ENCODE measurements around the gene GSS.
A peak's percentile ranks its signal among the peaks of the same experiment; 100 is the strongest.
"Not testable (repeated sequence)": the region's sequence is repeated elsewhere in the genome, so short reads cannot be mapped to it uniquely, and the experiment has no call there.

Gene GSS

DNA sequence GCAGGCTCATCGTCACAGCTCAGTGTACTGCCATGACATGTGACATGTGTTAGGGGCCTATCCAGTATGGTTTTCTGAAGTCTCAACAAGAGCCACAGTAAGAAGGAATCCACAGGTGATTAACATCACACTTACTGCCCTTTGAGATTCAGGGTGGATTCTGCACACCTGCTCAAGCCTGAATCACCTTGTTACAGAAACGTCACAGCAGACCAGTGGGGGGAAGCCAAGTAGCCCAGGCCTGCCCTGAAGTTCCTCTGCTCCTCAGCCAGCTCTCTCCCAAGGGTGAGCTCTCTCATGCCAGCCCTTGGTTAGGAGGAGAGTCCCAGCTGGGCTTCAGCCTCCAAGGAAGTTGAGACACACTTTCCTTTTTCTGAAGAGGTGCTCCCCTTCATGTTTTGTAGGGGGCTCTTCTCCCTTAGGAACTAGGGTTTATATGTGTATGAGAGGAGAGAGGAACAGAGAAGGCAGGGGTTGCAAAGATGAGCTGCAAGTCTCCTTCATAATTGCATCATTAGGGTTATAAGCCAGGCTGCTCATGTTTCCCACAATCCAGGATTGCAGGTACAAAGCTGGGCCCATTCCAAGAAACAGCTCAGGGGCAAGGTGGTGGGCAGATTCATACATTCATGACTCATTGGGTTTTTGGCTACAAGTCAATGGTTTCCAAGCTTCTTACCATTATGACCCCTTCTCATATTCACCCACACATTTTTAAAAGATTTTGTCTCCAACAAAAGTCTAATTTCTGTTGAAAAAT lies 11.6 kb downstream of the GSS start:
- no peak for DNase-seq

DNA sequence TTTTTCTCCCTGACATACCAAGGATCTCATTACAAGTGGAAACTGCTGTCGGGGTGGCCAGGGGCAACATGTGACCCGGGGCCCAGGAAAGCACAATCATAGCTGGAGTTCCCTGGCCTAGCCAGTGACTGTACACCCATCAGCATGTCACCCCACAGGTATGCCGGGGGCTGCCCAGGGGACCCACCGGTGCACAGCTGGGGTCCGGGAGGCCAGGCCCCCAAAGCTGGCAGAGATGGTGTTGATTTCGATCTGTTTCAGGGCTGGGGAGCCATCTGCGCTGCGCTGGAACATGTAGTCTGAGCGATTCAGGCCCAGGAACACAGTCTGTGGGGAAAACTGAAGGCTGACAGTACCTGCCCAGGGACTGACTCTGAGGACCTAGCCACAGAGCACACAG lies 13.3 kb downstream of the GSS start:
- no peak for DNase-seq

DNA sequence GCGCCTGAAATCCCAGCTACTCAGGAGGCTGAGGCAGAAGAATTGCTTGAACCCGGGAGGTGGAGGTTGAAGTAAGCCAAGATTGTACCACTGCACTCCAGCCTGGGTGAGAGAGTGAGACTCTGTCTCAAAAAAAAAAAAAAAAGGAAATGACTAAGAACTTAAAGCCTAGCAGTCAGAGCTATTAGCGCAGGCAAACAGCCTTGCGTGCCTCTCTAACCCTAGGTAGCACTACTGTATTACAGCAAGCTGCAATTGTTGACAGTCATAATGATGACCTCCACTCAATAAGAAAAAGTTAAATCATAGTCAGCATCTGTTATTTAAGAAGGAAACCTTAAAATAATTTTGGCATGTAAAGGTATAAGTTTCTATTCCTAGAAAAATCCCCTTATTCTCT lies 14.4 kb downstream of the GSS start:
- peak; percentile 4 to 25 for DNase-seq

DNA sequence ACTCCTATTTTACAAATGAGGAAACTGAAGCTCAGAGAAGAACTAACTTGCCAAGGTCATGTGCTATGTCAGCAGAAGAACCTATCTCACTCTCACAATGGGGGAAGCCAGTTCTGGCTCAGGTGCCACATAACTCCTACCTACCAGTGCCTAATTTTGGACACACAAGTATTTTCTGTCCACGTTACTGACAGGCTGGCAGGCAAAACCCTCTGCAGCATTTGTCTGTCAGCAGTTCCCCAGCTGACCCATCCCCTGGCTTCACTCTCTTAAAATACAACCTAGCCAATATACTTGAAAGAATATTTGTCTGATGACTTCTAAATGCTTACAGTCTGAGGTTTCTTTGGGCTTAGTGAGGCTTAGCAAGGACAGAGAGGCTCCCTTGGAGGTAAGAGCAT lies 15.5 kb downstream of the GSS start:
- peak in 1 of 2 experiments; percentile 33 for DNase-seq

DNA sequence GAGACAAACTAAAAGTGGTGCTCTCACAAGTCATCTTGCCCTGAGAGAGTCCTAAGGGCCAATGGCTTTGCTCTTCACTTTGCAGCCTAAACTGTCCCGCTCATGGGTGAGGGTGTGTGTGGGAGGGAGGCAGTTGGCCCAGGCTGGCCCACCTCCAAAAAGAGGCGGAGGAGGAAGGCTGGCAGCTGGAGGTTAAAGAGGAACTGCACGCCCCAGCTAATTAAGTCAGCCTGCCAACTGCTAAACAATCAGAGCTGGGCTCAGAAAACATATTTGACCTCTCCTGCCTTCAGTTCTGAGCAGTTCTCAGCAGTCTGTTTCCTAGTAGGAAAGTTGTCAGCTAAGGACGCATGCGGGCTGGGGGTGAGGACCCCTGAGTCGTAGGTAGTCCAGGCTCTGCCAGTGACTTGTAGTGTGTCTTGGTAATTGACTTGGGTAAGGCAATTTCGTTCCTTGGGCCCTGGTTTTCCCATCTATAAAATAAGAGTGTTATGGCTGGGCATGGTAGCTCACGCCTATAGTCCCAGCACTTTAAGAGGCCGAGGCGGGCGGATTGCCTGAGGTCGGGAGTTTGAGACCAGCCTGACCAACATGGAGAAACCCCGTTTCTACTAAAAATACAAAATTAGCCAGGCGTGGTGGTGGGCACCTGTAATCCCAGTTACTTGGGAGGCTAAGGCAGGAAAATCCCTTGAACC lies 17.0 kb downstream of the GSS start:
- DNase-seq: peak; percentile 88 to 91

DNA sequence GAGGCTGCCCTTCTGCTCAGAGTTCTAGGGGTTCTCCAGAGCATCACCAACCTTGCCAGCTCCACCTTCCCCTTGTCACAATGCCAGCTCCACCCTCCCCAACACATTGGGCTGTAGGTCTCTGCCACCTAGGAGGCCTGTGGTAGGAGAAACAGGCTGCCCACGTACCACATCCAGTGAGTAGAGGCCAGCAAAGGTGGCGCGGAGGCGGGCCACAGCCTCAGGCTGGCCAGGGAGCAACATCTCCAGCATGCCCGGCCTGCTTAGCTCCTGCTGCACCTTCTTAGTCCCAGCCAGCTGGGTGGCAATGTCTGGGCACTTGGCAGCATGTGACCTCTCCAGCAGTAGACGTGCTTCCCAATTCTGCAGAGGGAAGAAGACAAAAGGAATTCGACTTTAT lies 23.8 kb downstream of the GSS start:
- DNase-seq: no peak

DNA sequence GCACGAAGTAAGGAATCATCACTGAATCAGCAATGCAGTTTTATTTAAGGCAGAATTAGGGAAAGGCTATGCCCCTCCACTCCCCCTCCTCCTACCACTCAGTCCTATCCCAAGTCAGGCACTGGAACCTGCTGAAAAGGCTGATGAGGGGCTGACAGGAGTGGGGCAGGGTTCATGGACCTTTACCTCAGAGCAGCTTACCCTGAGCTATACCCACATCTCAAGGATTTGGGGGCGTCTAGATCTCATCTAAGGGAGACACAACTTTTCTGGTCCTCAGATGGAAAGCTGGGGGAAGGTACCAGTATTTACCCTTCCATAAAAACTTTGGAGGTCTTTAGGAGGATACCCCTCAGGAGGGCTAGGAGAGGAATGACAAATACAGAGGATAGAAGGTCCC lies 27.2 kb downstream of the GSS start:
- DNase-seq: no peak

DNA sequence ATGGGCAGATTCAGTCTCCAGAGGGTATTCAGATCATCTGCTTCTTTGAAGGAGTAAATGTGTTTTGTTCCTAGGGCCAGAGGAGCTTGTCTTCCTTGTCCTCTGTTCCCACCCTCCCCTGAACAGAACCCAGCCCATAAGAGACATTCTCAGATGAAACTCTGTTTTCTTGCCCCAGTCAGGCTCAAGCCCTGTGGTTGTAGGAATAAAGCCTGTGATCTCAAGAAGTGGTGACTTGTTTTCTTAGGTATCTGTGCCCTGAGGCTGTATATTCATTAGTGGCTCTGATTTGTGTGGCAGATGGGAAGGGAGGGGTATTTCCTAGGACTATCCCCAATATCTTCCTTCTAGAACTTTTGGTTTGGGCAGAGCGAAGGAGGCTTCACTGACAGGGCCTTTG lies 27.9 kb downstream of the GSS start:
- no peak for DNase-seq

DNA sequence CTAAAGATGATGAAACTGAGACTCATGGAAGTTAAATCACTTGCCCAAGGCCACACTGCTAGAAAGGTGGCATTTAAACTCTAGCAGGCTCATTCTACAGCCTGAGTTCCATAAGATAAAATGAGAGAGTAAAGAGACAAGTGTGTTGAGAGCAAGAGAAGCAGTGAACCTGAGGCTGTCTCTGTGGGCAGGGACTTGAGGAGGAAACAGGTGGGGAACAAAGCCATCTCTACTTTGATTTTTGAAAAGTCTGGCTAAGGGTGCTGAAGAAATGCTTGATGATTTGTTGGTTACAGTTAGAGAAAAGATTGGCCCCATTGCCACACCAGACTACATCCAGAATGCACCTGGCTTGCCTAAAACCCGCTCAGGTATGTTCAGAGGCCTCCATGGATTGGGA lies 29.0 kb downstream of the GSS start:
- DNase-seq: no peak

DNA sequence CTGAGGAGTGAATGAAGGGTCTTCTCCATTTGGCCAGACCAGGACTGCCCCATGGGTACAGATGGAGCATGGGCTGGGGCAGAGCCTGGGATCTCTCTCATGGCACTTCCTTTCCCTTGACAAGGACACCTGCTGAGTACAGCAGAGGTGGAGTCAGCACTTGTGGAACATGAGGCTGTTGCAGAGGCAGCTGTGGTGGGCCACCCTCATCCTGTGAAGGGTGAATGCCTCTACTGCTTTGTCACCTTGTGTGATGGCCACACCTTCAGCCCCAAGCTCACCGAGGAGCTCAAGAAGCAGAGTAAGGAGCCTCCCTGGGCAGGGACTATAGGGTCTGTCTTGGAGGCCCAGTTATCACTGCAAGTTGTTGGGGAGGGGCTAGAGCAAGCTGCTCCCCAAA lies 29.6 kb downstream of the GSS start:
- DNase-seq: no peak

DNA sequence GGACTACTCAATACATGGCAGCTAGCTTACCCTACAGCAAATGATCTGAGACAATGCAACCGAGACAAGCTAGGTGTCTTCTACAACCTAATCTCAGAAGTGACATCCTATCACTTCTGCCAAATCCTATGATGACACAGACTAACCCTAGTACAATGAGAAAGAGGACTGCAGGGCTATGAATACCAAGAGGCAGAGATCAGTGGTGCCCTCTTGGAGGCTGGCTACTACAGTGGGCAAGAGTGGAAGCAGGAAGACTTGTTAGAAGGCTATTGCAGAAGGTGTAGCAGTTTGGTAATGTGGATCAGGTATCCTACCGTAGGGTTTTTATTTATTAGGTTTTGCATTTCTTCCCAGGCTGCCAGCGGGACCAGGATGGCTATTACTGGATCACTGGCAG lies 30.3 kb downstream of the GSS start:
- DNase-seq: no peak

DNA sequence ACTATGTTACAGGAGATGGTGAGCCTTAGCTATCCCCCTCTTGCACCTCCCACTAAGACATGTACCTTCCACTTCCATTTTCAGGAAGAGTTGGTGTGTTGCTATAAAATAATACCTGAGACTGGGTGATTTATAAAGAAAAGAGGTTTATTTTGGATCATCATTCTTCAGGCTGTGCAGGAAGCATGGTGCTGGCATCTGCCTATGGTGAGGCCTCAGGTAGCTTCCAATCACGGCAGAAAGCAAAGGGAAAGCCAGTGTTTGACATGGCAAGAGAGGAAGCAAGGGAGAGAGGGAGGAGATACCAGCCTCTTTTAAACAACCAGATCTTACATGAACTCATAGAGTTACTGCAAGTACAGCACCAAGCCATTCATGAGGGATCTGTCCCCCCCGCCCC lies 32.2 kb downstream of the GSS start:
- DNase-seq: no peak

DNA sequence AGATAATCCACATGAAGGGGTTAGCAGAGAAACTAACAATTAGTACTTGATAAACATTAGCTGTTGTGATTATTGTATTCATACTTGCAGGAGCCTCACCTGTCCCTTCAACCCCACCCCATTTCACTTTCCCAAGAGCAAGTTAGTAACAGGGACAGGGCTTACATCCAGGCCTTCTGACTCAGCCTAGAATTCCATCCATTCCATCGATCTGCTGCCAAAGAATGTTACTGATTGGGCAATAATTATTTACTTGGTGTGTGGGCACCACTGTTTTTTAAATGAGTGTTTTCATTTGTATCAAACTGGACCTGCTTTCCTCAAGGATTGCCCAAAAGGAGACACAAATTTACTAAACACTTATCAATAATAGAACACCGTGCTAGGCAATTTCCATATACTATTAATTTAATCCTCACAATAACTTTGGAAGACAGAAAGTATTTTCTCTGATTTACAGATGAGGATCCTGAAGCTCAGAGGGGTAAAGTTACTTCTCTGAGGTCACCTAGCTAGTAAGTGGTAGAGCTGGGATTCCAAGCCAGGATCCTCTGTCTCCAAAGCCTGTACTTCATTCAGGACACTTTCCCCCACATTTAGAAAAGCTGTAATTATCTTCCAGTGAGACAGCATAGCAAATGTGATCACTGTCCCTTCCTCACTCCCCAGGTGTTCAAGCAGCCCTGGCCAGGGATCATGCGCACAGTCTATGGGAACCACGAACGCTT lies 32.8 kb downstream of the GSS start:
- no peak for DNase-seq

DNA sequence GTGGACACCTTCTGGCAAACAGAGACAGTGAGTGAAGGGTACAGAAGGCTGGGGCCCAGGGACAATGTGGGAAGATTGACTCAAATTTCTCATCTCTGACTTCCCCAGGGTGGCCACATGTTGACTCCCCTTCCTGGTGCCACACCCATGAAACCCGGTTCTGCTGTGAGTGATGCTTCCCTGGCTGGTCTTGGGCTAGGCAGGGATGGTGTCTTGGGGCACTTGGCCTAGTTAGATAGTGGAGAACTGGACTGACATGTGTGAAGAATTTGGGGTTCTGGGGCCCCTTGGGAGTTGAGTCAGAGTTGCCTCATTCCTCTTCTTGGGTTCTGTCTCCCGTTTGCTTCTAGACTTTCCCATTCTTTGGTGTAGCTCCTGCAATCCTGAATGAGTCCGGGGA lies 34.2 kb downstream of the GSS start:
- no peak for DNase-seq

DNA sequence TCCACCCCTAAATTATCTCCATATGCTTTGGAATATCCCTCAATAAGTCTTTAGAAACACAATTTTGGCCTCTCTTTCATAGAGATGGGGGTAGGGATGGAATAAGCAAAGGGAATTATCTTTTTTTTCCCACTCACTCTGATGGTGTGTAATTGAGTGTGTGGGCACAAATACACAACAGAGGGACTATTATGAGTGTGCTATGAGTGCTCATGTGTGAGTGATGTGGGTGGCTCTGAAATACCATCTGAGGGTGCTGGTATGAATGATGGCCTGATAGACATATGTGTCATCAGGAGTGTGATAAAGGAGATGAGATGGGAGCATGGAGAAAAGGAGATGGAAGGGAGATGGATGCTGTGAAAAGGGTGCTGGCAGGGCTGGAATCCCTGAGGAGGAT lies 35.6 kb downstream of the GSS start:
- DNase-seq: no peak

DNA sequence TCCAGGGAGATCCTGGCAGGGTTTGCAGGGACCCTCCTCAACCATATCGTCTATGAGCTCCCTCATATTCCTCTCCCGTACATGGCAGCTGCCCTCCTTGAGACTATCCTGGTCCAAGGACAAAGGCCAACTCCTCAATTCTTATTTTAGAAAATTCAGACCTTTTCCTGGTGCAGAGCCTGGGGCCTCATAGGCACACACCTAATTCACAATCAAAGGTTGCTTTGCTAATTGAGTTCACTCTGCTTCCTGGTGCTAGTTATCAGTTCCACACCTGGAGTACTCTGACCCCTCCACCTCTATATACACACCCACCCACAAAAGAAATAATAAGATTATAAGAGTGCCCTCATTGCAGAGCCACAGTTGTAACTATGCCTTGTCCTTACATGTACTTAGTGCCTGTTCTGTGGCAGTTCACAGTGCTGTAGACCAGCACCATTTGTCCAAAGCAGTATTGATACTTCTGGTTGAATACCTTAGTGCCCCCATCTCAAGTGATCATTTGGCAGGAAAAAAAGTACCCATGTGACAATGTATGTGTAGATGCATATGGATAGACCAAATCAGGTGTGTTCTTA lies 38.7 kb downstream of the GSS start:
- no peak for DNase-seq

DNA sequence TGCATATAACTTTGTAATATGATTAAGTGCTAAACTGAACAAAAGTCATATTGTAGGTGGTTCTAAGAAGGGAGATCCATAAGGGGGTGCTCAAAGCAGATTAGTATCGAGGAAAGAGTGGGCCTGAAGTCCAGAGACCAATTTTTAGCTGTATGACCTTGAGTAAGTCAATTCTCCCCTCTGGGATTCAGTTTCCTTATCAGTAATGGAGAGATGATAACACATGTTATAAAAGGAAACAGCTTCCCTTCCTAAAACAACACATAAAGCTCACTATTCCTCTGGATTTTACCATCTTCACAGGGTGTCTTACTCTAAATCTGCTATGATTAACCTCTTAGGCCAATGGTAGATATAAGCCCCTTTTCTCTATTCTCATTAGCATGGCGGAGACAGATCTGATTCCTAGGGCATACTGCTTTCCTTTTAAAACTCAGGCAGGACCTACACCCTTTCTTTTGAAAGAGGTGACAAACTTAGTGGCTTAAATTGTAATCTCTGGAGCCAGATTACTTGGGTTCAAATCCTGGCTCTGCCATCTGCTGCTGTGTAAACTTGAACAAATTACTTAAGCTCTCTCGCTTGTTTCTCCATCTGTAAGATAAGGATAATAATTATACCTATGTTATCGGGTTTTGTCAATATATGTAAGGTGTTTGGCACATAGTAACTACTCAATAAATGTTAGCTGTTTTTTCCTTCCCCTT lies 39.7 kb downstream of the GSS start:
- DNase-seq: no peak

DNA sequence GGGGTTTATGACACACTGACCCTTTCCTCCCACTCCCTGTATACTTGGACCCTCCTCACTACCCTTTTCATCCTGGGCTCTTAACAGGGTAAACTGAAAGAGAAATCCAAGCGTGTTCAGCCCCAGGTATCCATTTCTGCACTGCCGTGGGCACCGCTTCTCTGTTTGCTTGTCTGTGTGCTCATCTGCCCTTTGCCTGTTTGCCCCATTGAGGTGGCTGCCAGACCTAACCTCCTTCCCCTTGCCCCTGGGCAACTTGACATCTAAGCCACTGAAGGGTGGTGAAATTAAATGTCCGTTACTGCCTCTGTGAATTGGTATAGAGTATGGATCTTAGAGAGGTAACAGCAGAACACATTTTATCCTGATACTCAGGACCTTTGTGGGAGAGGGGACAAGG lies 40.5 kb downstream of the GSS start:
- no peak for DNase-seq

DNA sequence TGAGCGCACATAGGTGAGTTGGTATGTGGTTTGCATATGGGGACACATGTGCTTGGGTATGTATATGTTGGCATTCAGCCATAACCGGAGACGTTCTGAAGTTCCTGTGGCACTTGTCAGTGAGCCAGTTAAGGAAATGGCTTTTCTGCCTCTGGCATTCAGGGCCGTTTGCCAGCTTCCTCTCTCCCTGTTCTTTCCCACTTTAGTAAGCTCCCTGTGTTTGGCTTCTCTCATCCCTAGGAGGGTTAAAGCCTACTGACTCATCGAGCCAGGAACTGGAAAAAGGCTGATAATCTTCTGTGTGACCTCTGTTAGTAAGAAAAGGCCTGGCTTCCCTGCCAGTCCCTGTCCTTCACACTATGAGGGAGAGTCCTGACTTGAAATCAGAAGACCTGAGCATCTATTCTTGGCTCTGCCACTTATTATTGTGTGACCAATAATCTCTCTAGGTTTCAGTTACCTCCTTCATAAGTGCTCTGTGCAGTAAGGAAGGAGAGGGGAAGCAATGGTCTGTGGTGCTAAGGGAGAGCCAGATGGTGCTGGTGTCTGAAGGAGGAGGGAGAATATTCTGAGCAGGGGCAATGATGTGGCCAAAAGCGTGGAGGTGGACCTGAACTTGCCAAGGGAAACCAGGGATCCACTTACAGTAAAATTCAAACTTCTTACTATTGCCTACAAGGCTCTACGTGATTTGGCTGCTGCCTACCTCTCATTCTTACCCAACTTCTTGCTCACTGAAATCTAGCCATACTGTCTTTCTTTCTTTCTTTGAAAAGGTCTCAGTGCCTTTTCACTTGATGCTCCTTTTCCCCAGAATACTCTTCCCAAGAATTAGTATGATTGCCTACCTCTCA lies 47.8 kb downstream of the GSS start:
- DNase-seq: peak; percentile 36 to 46

DNA sequence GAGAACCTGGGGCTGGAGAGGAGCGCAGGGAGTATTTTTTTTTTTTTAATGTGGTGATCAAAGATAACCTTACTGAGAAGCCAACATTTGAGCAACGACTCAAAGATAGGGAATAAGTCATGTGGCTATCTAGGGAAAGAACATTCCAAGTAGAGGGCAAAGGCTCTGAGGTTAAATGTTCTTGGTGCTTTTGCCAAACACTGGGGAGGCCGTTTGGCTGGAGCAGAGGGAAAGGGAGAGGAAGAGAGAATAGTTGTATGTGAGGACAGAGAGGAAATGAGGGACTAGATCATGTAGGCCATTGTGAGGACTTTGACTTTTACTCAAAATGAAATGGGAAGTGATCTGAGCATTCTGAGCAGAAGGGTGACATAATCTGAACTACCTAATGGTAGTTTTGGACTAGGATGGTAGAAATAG lies 51.4 kb downstream of the GSS start:
- DNase-seq: no peak

DNA sequence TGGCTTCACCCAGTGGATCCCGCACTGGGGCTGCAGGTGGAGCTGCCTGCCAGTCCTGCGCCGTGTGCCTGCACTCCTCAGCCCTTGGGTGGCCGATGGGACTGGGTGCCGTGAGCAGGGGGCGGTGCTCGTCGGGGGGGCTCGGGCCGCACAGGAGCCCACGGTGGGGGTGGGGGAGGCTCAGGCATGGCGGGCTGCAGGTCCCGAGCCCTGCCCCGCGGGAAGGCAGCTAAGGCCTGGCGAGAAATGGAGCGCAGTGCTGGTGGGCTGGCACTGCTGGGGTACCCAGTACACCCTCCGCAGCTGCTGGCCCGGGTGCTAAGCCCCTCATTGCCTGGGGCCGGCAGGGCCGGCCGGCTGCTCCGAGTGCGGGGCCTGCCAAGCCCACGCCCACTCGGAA lies 56.9 kb downstream of the GSS start:
- DNase-seq: not testable (repeated sequence)

DNA sequence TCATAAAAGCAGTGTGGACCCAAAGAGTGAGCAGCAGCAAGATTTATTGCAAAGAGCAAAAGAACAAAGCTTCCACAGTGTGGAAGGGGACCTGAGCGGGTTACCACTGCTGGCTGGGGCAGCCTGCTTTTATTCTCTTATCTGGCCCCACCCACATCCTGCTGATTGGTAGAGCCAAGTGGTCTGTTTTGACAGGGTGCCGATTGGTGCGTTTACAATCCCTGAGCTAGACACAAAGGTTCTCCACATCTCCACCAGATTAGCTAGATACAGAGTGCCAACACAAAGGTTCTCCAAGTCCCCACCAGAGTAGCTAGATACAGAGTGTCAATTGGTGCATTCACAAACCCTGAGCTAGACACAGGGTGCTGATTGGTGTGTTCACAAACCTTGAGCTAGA lies 57.5 kb downstream of the GSS start:
- not testable (repeated sequence) for DNase-seq

All from AML-193 (cell line).